ENCODE measurements around the gene HTR3D. TPM values are rescaled to one million over a fixed set of nuclear protein-coding genes. Genes with fewer than 3 reads are reported as not detected.

HTR3D gene
- total RNA-seq, 1 donor from 2014 or later, result not detected

DNA sequence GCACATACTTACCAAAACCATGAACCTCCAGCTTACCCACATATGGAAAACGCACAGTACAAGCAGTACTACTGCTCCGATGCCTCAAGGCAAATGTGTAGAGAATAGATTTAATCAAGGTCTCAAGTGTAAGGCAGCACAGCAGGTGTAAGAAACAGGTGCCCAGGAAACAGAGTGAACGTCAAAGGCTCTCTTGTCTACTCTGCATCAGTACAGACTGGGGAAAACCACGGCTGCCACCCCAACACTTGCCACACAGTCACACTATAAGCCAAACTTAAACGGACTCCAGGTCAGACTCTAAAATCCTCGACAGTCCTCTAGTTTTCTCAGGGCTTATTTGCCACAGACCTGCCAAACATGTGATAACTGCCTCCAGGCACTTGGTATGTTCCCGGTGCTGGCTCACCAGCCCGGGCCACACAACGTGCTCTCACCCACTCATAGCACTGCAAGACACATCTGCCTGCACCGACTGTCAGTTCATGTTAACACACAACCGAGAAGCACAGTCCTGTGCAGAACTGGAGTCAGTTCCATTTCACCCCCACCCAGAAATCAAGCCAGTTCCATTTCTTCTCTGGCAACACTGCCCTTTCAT, 44.4 kb upstream of the HTR3D start:
- Histone ChIP-seq H3K4me3 (no peak overlapping the region), H3K36me3 (peaks cover 43 to 51% of the 10 kb centered on the region in 2 donors), H3K9me3 (no peaks in the 10 kb centered on the region), H3K27me3 (no peaks in the 10 kb centered on the region), H3K27ac (no peak overlapping the region), H3K4me1 (no peaks in the 10 kb centered on the region)
- intact Hi-C loops (cut with DNase I), result no loop called here
- TF ChIP-seq, protein P1, sequence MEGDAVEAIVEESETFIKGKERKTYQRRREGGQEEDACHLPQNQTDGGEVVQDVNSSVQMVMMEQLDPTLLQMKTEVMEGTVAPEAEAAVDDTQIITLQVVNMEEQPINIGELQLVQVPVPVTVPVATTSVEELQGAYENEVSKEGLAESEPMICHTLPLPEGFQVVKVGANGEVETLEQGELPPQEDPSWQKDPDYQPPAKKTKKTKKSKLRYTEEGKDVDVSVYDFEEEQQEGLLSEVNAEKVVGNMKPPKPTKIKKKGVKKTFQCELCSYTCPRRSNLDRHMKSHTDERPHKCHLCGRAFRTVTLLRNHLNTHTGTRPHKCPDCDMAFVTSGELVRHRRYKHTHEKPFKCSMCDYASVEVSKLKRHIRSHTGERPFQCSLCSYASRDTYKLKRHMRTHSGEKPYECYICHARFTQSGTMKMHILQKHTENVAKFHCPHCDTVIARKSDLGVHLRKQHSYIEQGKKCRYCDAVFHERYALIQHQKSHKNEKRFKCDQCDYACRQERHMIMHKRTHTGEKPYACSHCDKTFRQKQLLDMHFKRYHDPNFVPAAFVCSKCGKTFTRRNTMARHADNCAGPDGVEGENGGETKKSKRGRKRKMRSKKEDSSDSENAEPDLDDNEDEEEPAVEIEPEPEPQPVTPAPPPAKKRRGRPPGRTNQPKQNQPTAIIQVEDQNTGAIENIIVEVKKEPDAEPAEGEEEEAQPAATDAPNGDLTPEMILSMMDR (IDR thresholded peaks at IDR 0.05), result no peak
- DNase-seq (ENCODE audit: low spot score in 2 of 2), result no peak

- H3K9me3 ChIP-seq, result no peaks in the 10 kb centered on the region
- DNase-seq (ENCODE audit: low spot score in 2 of 2), result no peak
- peaks cover 37 to 40% of the 10 kb centered on the region in 2 donors for H3K36me3 ChIP-seq
- TF ChIP-seq, protein P1 (IDR thresholded peaks at IDR 0.05), result no peak
- H3K27me3 ChIP-seq, result no peaks in the 10 kb centered on the region
- no peaks in the 10 kb centered on the region for H3K4me1 ChIP-seq
- intact Hi-C loops (cut with DNase I), result no loop called here
- H3K27ac ChIP-seq, result no peak overlapping the region
- H3K4me3 ChIP-seq, result no peak overlapping the region
Measured at GRCh38 chr3:183988216-183988790, 43.2 kb upstream of the HTR3D start.

DNA sequence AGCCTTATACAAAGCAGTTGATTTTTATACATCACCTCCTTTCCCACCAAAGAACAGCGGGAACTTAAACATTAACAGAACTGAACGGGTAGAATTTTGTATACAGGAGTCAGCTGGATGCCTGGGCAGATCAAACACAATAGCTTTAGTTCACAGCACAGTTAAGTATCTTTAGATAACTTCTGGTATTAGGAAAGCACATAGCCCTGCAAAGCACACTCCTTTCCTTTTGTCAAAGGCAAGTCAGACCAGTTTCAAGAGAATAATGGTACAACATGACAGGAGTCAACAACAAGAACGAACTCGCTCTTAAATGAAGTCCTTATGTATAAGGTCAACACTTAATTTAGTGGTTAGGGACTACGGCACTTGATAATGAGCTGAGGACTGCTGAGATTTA, 40.1 kb upstream of the HTR3D start:
- TF ChIP-seq, protein P1 (IDR thresholded peaks at IDR 0.05), result no peak
- H3K36me3 ChIP-seq, result peaks cover 20 to 29% of the 10 kb centered on the region in 2 donors
- intact Hi-C loops (cut with DNase I), result no loop called here
- no peak overlapping the region for H3K4me3 ChIP-seq
- no peak overlapping the region for H3K27ac ChIP-seq
- no peaks in the 10 kb centered on the region for H3K27me3 ChIP-seq
- no peaks in the 10 kb centered on the region for H3K4me1 ChIP-seq
- H3K9me3 ChIP-seq, result no peaks in the 10 kb centered on the region
- DNase-seq (ENCODE audit: low spot score in 2 of 2), result no peak

DNA sequence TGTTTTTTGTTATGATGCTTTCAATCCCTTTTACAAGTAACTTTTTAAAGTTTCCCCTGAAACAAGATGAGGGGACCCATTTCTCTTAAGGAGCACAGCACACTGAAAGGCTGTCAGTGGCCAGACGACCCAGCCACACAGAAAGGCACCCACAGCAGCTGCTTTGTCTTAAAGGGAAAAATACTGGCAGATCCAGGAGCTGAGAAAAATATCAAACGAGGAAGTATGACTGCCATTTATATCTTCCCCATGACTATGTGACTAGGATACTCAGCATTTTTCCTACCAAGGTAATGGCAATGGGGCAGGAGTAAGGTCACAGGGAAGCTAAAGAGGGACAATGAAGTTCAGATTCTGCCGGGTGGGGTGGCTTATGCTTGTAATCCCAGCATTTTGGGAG, 29.8 kb upstream of the HTR3D start:
- intact Hi-C loops (cut with DNase I), result no loop called here
- Histone ChIP-seq H3K4me1 (no peaks in the 10 kb centered on the region), H3K9me3 (no peaks in the 10 kb centered on the region), H3K27ac (no peak overlapping the region), H3K36me3 (no peaks in the 10 kb centered on the region), H3K27me3 (no peaks in the 10 kb centered on the region), H3K4me3 (no peak overlapping the region)
- TF ChIP-seq, protein P1 (IDR thresholded peaks at IDR 0.05), result no peak
- no peak for DNase-seq (ENCODE audit: low spot score in 2 of 2)

GRCh38 chr3:184002469-184002868, 29.1 kb upstream of the HTR3D start:
- Histone ChIP-seq H3K4me1 (no peaks in the 10 kb centered on the region), H3K27me3 (no peaks in the 10 kb centered on the region), H3K9me3 (no peaks in the 10 kb centered on the region), H3K27ac (no peak overlapping the region), H3K4me3 (no peak overlapping the region), H3K36me3 (no peaks in the 10 kb centered on the region)
- intact Hi-C loops (cut with DNase I), result no loop called here
- TF ChIP-seq, protein P1 (IDR thresholded peaks at IDR 0.05), result no peak
- no peak for DNase-seq (ENCODE audit: low spot score in 2 of 2)
